Measurements from ENCODE around the gene MRPS12. TPM values are rescaled to one million over a fixed set of nuclear protein-coding genes. Genes with fewer than 3 reads are reported as not detected.
A peak's percentile ranks its signal among the peaks of the same experiment; 100 is the strongest.

Gene MRPS12
- total RNA-seq, 1 experiment from 2014 or later = 88.0 TPM

- TF ChIP-seq, protein P1, sequence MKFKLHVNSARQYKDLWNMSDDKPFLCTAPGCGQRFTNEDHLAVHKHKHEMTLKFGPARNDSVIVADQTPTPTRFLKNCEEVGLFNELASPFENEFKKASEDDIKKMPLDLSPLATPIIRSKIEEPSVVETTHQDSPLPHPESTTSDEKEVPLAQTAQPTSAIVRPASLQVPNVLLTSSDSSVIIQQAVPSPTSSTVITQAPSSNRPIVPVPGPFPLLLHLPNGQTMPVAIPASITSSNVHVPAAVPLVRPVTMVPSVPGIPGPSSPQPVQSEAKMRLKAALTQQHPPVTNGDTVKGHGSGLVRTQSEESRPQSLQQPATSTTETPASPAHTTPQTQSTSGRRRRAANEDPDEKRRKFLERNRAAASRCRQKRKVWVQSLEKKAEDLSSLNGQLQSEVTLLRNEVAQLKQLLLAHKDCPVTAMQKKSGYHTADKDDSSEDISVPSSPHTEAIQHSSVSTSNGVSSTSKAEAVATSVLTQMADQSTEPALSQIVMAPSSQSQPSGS (CRISPR knock-in tag; IDR thresholded peaks at IDR 0.05; ENCODE audit: borderline replicate concordance, low read depth) = no peak
- TF ChIP-seq, protein P2, sequence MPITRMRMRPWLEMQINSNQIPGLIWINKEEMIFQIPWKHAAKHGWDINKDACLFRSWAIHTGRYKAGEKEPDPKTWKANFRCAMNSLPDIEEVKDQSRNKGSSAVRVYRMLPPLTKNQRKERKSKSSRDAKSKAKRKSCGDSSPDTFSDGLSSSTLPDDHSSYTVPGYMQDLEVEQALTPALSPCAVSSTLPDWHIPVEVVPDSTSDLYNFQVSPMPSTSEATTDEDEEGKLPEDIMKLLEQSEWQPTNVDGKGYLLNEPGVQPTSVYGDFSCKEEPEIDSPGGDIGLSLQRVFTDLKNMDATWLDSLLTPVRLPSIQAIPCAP (CRISPR knock-in tag; IDR thresholded peaks at IDR 0.05) = no peak
- TF ChIP-seq ZBTB21 (CRISPR knock-in tag; IDR thresholded peaks at IDR 0.05; ENCODE audit: borderline replicate concordance) = no peak
- TF ChIP-seq MYBL2 (CRISPR knock-in tag; IDR thresholded peaks at IDR 0.05) = no peak
Observed at GRCh38 chr19:38945562-38946228, 15.0 kb downstream of the MRPS12 start (continued).

GRCh38 chr19:38946229-38947010, 15.7 kb downstream of the MRPS12 start:
- Mint-ChIP-seq H3K9me3 (peaks cover 4% of the 10 kb centered on the region; the same call in 1 of the 2 replicates), H3K4me1 (peaks cover 5% of the 10 kb centered on the region), H3K27me3 (ENCODE audit: low read depth) (peaks cover 13% of the 10 kb centered on the region), H3K4me3 (no peak overlapping the region), H3K36me3 (peaks cover 5% of the 10 kb centered on the region), H3K27ac (no peak overlapping the region)
- TF ChIP-seq, protein P3, sequence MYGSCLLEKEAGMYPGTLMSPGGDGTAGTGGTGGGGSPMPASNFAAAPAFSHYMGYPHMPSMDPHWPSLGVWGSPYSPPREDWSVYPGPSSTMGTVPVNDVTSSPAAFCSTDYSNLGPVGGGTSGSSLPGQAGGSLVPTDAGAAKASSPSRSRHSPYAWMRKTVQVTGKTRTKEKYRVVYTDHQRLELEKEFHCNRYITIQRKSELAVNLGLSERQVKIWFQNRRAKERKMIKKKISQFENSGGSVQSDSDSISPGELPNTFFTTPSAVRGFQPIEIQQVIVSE (CRISPR knock-in tag; IDR thresholded peaks at IDR 0.05; ENCODE audit: borderline replicate concordance) = no peak
- no peak for TF ChIP-seq GRHL2 (CRISPR knock-in tag; IDR thresholded peaks at IDR 0.05; ENCODE audit: insufficient replicate concordance, severe bottlenecking)
- TF ChIP-seq, protein P4, sequence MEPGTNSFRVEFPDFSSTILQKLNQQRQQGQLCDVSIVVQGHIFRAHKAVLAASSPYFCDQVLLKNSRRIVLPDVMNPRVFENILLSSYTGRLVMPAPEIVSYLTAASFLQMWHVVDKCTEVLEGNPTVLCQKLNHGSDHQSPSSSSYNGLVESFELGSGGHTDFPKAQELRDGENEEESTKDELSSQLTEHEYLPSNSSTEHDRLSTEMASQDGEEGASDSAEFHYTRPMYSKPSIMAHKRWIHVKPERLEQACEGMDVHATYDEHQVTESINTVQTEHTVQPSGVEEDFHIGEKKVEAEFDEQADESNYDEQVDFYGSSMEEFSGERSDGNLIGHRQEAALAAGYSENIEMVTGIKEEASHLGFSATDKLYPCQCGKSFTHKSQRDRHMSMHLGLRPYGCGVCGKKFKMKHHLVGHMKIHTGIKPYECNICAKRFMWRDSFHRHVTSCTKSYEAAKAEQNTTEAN (CRISPR knock-in tag; IDR thresholded peaks at IDR 0.05) = no peak
- ChIA-PET CTCF (interaction anchor here (2.4 kb wide), 1 partner anchor 15 kb away, joined by 11 read pairs; the partner anchor contains the start of genes MRPS12 and SARS2), POLR2A (no interaction called here)
- ATAC-seq = no peak
- no peak for DNase-seq (ENCODE audit: low spot score)

GRCh38 chr19:38949580-38950367, 19.0 kb downstream of the MRPS12 start:
- Mint-ChIP-seq H3K27ac (peak overlapping the region; percentile 14), H3K4me1 (peaks cover 11% of the 10 kb centered on the region), H3K27me3 (ENCODE audit: low read depth) (peaks cover 6% of the 10 kb centered on the region), H3K9me3 (no peaks in the 10 kb centered on the region), H3K36me3 (peaks cover under 1% of the 10 kb centered on the region; the same call in 1 of the 2 replicates), H3K4me3 (peak overlapping the region; percentile 74)
- ChIA-PET CTCF (interaction anchor here (0.7 to 1.7 kb wide), 6 partner anchors 10 to 698 kb away, joined by 3 to 6 read pairs (median 4); partner anchors contain the start of genes MRPS12 and SARS2), POLR2A (no interaction called here)
- ATAC-seq (peak; percentile 92), DNase-seq (ENCODE audit: low spot score) (peak; percentile 100)
- TF ChIP-seq MXD4 (CRISPR knock-in tag; IDR thresholded peaks at IDR 0.05; ENCODE audit: borderline replicate concordance) (no peak), ARID4B (CRISPR knock-in tag; IDR thresholded peaks at IDR 0.05; ENCODE audit: borderline replicate concordance) (peak; percentile 87; the same call in 1 of the 2 replicates), TP53 (CRISPR knock-in tag; IDR thresholded peaks at IDR 0.05) (0 out of 2 replicates have a peak, but pooled peaks have one; percentile 79), FOXP1 (CRISPR knock-in tag; IDR thresholded peaks at IDR 0.05; ENCODE audit: borderline replicate concordance) (peak; percentile 95), NR3C1 (CRISPR knock-in tag; conservative IDR thresholded peaks at IDR 0.05; ENCODE audit: low read depth) (no peak), ZNF121 (CRISPR knock-in tag; IDR thresholded peaks at IDR 0.05) (peak; percentile 90), GTF2I (CRISPR knock-in tag; conservative IDR thresholded peaks at IDR 0.05) (peak; percentile 90), ZBTB21 (CRISPR knock-in tag; IDR thresholded peaks at IDR 0.05; ENCODE audit: borderline replicate concordance) (peak; percentile 53; the same call in 1 of the 2 replicates), SMAD3 (CRISPR knock-in tag; IDR thresholded peaks at IDR 0.05; ENCODE audit: borderline replicate concordance) (peak; percentile 88; the same call in 1 of the 2 replicates)
- TF ChIP-seq, protein P2 (CRISPR knock-in tag; IDR thresholded peaks at IDR 0.05) = peak; percentile 71

Measured in WTC11 (cell line).